NT2/D1 (cell line): Measurements from ENCODE around the gene RAB37.

Experiments
- YY1 ChIP-seq: IDR thresholded peaks from 2 replicates; pipeline ENCODE4 v1.6.1; 2011; ENCODE audit not compliant: insufficient read length, insufficient read depth
- ZNF274 ChIP-seq: IDR thresholded peaks from 2 replicates; pipeline ENCODE4 v1.6.1; 2011; ENCODE audit warnings: mild to moderate bottlenecking, low read depth, low read length

GRCh38 chr17:74723891-74724290, 13.2 kb upstream of the RAB37 start:
- no peak for TF ChIP-seq ZNF274
- no peak for TF ChIP-seq YY1
